NCI-H82 treated with DMSO at 0.1 percent for 48 hours (cell line): Measurements from ENCODE around the gene NKAIN2.
"Not testable (repeated sequence)": the region's sequence is repeated elsewhere in the genome, so short reads cannot be mapped to it uniquely, and the experiment has no call there.

ENCODE experiments used
- DNase-seq: peaks from one replicate; lab custom pipeline; 2025; ENCODE audit not compliant: unreplicated experiment; lab: John Stamatoyannopoulos, UW

Gene NKAIN2

DNA sequence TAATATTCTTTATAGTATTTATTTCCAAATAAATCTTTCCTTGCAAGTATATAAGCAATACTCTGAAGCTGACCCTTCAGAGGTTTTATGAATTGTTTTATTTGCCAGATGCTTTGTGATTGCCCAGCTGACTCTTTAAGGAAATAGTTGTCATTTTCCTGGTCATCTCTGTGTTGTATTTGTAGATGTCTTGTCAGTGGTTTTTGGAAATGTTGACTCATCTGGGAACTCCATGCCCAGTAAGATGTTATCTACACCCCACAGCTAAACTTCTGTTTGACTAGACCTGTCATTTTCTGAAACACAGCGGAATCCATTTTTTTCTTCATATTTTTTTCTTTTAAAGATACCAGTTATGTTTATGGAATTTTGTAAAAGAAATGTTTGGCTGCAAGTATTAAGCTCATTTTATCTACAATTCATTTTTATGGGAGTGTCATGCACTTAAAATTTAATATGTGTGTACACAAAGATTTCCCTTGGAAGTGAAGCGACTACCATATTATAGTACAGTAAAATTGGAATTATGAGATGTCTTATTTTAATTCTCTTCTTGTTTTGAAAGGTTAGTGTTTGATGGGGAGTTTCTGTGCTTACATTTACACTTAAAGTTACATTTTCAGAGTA lies 491.0 kb downstream of the NKAIN2 start:
- DNase-seq, result no peak

DNA sequence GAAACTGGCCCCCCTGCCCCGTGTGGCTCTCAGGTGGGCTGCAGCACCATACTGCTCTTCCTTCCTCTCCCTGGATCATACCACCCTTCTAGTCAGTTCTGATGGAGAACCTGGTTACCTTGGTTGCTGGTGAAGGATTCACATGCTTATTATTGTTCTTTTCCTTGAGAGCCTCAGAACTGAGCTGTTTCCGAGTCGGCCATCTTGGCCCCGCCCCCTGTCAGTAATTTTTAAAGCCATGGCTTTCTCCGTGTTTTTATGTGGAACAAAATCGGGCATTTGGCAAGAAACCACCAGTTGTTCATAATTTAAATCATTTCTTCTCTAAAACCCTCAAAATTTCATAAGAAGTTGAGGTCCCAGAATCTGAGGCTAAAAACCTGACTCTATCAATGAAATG lies 493.8 kb downstream of the NKAIN2 start:
- DNase-seq, result no peak

DNA sequence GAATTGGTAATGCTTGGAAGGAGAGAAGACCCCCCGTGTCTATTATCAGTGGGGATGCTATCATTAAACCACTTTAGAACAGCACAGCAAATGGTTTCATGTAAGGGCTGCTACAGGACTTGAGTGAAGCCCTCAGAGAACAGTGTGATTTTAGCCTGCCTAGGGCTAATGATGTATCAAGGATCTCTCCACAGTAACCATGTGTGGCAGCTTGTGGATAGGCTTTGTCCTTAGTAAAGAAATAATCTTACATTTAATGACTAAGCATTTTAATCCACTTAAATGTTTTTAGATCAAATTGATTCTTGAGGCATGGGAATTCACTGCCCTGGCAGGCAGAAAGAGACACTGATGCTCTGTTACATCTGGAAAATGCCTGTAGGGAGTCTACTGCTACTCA lies 495.1 kb downstream of the NKAIN2 start:
- peak; percentile 64 for DNase-seq

DNA sequence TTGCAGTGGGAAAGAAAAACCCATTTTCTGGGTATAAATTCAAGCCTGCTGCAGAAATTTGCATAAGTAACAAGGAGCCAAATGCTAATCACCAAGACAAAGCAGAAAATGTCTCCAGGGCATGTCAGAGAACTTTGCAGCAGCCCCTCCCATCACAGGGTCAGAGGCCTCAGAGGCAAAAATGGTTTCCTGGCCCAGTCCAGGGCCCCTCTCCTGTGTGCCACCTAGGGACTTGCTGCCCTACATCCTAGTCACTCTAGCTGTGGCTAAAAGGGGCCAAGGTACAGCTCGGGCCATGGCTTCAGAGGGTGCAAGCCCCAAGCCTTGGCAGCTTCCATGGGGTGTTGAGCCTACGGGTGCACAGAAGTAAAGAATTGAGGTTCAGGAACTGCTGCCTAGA lies 497.2 kb downstream of the NKAIN2 start:
- DNase-seq, result not testable (repeated sequence)

DNA sequence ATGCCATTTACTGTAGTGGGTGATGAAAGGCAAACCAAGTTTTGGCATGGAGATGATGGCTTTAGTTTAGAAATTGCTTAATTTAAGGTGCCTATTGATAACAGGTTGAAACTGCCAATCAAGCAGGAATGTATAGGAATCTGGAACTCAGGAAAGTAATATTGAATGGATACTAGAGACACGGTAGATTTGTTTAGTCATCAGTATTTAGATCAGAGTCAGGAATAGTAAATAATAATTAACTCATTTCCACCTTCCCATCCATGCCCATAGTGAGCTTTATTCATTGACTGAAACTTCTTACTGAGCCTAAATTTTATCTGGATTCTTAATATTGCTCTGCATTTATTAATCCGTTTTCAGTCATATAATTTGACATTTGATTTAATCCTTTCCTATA lies 500.3 kb downstream of the NKAIN2 start:
- DNase-seq, result no peak

DNA sequence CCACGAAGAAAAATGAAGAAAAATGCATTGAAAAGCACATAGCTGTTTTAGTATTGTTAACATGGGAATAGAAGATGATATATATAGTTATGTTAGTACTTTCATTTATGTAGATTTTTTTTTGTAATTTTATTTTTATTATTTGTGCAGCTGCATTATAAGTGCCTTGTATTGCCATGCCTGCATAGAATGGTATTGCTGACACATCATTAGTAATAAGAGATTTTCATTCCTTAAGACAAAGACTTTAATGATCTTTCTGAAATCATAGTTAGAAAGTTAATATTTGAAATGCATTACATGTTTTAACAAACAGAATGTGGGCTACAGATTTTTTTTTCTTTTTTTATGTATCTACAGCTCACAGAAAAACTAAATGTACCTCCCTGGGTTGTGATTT lies 506.5 kb downstream of the NKAIN2 start:
- no peak for DNase-seq

DNA sequence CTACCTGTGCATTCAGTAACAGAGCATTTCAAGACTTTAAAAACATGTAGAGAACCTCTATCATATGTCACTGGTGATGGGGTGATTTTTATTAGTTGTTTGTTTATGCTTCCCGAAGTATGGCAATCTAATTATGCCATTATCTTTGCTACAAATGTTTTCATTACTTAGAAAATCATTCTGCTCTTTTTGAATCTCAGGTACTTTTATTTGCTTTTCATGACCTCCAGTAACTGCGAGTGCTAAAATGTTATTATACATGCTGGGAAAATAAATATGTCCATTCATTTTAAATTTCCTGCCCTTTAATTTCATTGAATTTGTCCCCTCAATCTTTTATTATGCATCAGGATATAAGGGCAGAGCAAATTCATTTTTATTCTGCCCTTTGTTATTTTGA lies 515.7 kb downstream of the NKAIN2 start:
- DNase-seq, result no peak

DNA sequence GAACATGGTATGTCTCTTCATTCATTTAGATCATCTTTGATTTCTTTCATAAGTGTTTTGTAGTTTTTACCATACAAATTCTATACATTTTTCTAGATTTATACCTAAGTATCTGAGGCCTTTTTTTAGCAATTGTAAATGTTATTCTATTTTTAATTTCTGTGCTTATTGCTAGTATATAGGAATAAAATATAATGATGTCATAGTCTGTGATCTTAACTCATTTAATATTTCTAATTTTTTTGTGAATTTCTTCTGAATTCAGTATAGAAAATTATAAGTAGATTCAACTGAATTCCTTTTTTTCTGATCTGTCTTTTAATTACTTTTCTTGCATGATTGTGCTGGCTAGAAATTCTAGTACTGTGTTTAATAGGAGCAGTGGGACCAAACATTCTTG lies 520.6 kb downstream of the NKAIN2 start:
- no peak for DNase-seq

DNA sequence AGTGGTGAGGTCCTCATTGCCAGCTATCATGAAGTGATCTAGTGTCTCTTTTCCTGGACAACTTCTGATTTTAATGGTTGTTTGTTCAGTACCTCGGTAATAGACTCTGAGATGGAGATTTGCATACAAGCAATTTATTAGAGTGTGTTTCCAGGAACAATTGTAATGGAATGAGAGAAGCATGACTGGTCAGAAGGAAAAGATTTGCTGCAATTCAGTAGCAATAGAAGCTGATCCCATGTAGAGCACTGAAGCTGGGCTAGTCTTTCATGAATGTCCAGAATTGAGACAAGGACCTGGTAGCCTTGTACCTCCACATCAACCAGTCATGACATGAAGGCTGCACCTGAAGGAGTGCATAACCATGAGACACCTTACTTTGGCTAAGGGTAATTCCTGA lies 526.5 kb downstream of the NKAIN2 start:
- DNase-seq, result no peak

DNA sequence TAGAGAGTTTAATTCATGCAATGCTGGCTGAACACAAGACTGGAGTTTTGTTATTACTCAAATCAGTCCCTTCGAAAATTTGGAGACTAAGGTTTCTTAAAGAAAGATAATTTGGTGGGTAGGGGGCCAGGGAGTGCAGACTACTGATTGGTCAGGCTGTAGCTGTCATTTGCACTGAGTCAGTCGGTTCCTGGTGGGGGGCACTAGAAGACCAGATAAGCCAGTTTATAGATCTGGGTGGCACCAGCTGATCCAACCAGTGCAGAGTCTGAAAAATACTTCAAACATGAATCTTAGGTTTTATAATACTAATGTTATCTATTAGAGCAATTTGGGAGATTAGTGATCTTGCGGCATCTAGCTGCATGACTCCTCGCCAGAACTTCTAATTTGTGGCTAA lies 530.7 kb downstream of the NKAIN2 start:
- no peak for DNase-seq

DNA sequence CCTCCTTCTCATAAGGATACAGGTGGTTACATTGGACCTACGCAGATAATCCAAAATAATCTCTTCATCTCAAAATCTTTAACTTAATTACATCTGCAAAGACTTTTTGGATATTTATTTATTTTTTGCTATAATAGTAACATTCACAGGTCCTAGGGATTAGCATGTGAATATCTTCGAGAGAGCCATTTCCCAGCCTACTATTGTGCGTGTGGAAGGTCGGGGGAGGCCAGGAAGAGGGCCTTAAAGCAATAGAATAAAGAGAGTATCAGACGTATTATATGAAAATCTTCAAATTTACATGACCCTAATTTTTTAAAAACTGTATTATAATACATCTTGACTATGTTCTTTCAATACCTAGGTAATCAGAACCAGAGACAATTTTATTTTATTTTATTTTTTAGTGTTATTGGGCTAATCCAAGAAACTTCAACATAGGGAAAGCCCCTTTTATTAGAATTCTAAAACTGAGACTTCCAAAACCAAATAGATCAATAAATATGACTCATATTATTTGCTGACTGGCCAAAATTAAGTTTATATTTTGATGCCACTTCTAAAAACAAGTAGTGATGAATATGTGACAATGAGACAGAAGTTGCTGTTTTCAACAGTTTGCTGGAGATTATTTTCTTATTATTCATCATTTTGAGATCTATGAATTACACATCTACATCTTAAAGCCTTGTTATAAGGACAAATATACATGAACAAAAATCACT lies 536.1 kb downstream of the NKAIN2 start:
- no peak for DNase-seq

DNA sequence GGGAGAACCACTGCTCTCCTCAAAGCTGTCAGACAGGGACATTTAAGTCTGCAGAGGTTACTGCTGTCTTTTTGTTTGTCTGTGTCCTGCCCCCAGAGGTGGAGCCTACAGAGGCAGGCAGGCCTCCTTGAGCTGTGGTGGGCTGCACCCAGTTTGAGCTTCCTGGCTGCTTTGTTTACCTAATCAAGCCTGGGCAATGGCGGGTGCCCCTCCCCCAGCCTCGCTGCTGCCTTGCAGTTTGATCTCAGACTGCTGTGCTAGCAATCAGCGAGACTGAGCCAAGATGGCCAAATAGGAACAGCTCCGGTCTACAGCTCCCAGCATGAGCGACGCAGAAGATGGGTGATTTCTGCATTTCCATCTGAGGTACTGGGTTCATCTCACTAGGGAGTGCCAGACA lies 544.7 kb downstream of the NKAIN2 start:
- not testable (repeated sequence) for DNase-seq

DNA sequence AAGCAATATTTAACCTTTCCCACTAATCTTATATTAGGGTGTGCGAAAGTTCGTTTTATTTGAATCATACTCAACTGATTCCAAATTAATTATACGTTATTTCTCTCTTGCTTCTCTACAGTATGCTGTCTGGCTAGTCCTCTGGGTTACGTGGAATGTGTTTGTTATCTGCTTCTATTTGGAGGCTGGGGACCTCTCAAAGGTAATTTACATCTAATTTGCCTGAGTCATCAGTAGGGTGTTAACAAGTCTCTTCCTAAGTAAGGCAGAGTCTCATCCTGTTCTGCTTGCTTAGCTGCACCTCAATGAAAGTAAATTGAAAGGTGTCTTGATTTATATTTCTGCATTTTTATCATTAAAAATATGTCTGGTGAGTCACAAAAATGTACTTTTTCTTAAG lies 551.5 kb downstream of the NKAIN2 start:
- DNase-seq, result no peak

DNA sequence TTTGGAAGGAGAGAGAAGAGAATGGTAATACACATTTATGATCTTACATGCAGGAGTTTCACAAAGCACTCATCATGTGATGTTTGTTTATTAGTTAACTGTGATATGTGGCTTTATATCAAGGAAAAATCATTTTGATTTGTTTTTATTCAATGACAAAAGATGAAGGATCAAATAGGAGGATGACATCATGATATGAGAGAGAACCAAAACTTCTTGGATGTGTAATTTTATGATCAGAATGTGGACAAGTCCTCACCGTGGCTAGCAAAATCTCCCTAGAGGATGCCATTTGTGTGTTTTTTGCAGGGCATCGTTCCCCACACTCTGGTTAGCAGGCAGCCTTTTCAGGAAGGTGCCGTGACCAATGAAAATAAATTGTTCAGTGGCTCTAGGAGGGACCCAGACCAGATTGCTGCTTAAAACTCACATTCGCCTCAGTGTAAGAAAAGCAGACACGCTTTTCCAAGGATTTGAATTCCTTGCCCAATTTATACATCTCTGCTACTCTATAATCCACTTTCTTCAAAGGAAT lies 552.7 kb downstream of the NKAIN2 start:
- DNase-seq, result no peak

DNA sequence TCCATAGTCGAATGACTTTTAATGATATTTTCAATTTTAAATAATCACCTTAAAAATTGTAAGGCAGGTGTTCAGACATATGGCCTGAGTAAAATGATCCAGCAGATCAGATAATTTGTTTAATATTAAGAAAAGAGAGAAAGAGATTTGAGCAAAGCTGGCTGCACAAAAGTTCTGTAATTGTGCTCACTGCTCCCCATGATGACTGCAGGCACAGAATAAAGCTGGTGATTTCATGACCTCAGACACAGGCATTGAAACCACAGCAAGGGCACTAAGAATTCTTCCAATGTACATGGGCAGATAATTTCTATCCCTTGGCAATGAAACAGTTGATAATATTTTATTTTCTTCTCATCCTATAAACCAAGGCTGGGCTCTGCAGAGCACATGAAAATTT lies 553.1 kb downstream of the NKAIN2 start:
- no peak for DNase-seq

DNA sequence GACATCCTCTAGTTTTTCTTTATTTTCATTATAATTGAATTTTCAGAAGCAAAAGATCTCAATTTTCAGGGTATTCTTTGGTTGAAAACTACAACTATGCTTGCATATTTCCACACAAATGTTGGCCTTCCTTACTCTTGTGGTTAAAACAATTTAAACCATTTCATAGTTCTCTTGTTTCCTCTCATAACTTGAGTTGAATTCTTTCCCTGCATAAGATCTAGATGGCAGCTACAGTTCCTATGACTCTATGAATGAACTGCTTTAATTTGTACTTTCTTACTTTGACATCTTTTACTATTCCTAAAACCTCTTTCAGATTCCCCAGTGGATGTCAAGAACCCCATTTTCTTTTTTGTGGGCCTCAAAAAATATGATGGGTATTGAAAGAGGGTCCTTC lies 564.5 kb downstream of the NKAIN2 start:
- DNase-seq, result no peak

DNA sequence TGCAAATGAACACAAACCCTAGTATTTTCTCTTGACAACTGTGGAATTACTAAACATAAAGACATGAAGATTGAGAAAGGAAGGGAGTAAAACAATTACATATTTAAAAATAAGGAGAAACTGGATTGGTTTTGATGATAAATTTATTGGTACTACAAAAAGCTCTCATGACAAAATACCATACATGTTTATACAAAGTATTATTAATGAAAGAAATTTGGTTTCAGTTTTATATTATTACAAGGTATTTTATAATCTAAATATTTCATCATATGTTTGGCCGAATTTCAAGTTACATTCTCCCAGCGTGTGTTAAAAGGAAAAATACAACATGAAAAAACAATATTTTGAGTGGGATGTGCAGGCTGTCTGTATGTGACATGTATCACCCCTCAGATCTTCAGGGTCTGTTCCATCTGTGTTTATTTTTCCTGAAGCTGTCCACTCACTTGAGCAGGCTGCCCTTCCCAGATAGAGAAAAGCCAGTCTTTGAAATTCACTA lies 568.4 kb downstream of the NKAIN2 start:
- no peak for DNase-seq

DNA sequence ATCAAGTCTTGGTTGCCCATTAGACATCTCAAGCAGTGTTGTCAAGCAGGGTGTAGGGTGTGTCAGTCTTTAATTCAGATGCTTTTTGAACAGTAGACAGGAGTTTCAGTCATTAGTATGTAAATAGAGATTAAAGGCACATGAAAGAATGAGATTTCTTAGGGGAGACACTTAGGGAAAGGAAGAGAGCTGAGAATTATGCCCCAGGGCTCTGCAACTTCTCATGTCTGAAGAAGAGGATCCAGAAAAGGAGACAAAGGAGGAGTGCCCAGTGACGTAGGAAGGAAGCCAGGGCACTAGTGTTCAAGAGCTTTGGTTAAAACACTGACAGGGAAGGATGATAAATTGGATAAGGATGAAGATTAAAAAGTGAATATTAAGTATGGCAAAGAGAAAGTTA lies 569.7 kb downstream of the NKAIN2 start:
- no peak for DNase-seq

DNA sequence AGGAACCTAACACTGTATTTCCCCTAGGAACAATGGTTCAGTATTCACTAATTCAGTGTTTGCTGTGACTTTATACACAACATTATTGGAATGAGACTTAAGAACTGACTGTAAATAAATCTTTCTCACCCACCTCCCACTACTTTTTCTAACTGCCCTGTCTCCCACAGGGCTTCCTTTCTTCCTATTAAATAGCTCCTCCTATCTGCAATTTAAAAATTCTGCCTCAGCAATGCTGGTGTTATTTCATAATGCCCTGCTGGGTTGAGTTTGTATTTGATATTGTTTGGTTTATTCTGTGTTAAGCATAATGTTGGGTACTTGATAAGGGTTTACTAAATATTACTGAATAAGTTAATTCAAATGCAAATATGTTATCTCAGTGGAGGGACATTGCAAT lies 585.5 kb downstream of the NKAIN2 start:
- no peak for DNase-seq

DNA sequence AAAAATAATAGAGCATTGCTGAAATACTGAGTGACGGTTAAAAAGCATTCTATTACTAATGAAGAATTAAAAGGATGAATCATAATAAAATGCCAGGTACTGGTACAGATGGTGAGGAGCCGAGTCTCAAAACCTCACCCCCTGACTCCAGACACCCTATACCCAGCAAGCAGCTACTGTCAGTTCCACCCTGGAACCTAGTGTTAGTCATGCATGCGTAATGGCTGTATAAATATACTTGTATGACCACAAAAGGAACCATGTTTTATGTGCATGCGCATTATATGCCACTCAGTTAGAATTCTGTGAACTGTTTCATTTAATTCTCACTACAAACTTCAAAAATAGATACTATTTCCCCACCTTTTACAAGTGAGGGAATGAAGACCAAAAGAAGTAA lies 589.9 kb downstream of the NKAIN2 start:
- DNase-seq, result no peak

DNA sequence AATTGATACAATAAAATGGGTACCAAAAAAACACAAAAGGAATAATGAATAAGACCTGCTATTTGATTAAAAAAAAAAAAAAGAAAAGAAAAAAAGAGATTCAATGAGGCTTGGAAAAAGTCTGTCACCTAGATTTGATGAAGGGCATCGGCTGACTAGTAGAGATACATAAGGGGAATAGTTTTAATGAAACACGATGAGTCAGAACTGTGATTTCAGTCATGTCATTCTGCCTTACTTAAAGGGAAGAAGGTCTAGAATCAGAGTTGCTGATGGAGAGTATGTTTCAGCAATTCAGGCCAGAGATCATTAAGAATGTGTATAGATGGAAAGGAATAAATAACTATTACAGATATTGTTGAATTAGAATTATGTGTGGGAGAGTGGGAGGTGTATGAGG lies 592.7 kb downstream of the NKAIN2 start:
- no peak for DNase-seq

DNA sequence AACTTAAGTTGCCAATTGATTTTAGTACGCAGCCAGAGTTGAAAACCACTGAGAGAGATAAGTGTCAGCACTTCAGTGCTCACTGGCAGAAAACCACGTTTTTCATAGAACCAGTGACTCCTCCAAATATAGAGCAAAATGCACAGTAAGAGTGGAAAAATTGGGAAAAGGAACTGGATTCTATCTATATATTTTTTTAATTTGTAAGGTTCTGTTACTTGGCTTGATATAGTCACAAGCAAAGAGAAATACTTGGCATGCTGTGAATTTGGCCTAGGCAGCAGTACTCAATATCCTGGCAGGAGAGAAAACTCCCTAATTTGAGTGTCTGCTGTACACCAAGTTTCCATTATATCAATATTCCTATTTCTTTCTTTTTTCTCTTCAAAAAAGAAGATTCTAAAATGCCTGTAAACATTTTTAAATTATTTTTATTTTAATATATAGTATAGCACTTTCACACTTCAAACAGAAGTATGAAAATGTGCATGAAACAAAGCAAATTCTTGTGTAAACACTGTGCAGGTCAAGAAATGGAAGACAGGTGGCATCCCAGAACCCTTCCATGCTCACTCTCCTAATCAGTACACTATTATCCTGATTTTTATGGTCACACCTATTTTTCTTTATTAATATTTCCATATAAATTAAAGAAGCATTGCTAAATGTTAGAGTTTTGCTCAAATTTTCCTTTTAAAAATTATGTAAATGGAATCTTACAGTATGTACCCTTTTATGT lies 596.8 kb downstream of the NKAIN2 start:
- DNase-seq, result no peak
